Endothelial cell of umbilical vein (primary cell): Measurements from ENCODE around the gene SYTL2. TPM values are rescaled to one million over a fixed set of nuclear protein-coding genes. Genes with fewer than 3 reads are reported as not detected.

Source experiments
- BruUV-seq: library from RNA; stranded (reverse); fragments of 400-500 nt; replicated peaks from 2 replicates; lab custom pipeline; 2021; lab: Mats Ljungman, UMichigan
- CTCF ChIA-PET: fragments of 300-600, 350-600 bp; sonication (Branson Sonifier 250); formaldehyde crosslinking; loops from one replicate; lab custom pipeline; 2021; ENCODE audit warnings: antibody characterized with exemption, inconsistent platforms; lab: Charles Lee
- POLR2A ChIA-PET: fragments of 300-600, 350-600 bp; sonication (Branson Sonifier 250); formaldehyde crosslinking; loops from one replicate; lab custom pipeline; 2021; ENCODE audit warnings: antibody characterized with exemption, inconsistent platforms; lab: Charles Lee
- DNase-seq: peaks from one replicate; pipeline ENCODE4 v3.0.0-alpha.2; 2011; ENCODE audit warnings: low read depth, low spot score
- FAIRE-seq: peaks from 2 replicates; lab custom pipeline; 2011; peaks lifted over from hg19 to GRCh38; lab: Jason Lieb, UNC
- H2AFZ ChIP-seq: 2 replicates; pipeline ENCODE4 v1.6.0; 2012; ENCODE audit warnings: low read depth, low read length, control low read depth, inconsistent platforms
- H3K27ac ChIP-seq: 2 replicates; pipeline ENCODE4 v1.5.1; 2011; ENCODE audit warnings: low read depth, mild to moderate bottlenecking, control low read depth, low read length, moderate library complexity; ENCODE audit not compliant: insufficient read depth
- H3K27me3 ChIP-seq, 2 experiments: 2 replicates each; pipeline versions ENCODE4 v1.6.0 to v1.6.1; 2011; ENCODE audit warnings: low read length in 2 of 2, mixed read lengths in 1 of 2; ENCODE audit not compliant: control insufficient read depth in 2 of 2, insufficient read depth in 2 of 2
- H3K36me3 ChIP-seq, 2 experiments: 2 replicates in 1 of 2; 3 replicates in 1 of 2; pipeline ENCODE4 v1.5.1; 2011; ENCODE audit warnings: low read length in 2 of 2, mild to moderate bottlenecking in 1 of 2, moderate library complexity in 1 of 2; ENCODE audit not compliant: control insufficient read depth in 2 of 2, insufficient read depth in 2 of 2; ENCODE audit errors: extremely low read depth in 1 of 2
- H3K4me1 ChIP-seq: 3 replicates; pipeline ENCODE4 v1.5.1; 2011; ENCODE audit warnings: mild to moderate bottlenecking, low read length; ENCODE audit not compliant: control insufficient read depth, insufficient read depth; ENCODE audit errors: extremely low read depth
- H3K4me2 ChIP-seq: 2 replicates; pipeline ENCODE4 v1.6.1; 2011; ENCODE audit warnings: low read length, control low read depth, mixed read lengths; ENCODE audit not compliant: insufficient read depth
- H3K4me3 ChIP-seq, 3 experiments: fragments of 200-600 bp in 1 of 3; sonication (generic), shearing (Covaris generic) in 1 of 3; replicated peaks in 1 of 3; 2 replicates each; pipeline ENCODE4 v1.5.1; 2011 to 2016; ENCODE audit warnings: control low read depth in 3 of 3, low read length in 3 of 3, mild to moderate bottlenecking in 2 of 3, inconsistent platforms in 1 of 3, low read depth in 1 of 3, moderate library complexity in 1 of 3; ENCODE audit not compliant: insufficient read depth in 1 of 3
- H3K79me2 ChIP-seq: 2 replicates; pipeline ENCODE4 v1.6.0; 2012; ENCODE audit warnings: low read length, inconsistent platforms; ENCODE audit not compliant: control insufficient read depth, insufficient read depth
- H3K9ac ChIP-seq: replicated peaks from 2 replicates; pipeline ENCODE3; 2011; ENCODE audit warnings: low read length, control low read depth; ENCODE audit not compliant: insufficient read depth; ENCODE audit errors: extremely low read depth
- H3K9me1 ChIP-seq: replicated peaks from 3 replicates; pipeline ENCODE4 v1.6.0; 2011; ENCODE audit warnings: mild to moderate bottlenecking, low read length; ENCODE audit not compliant: control insufficient read depth, insufficient read depth; ENCODE audit errors: extremely low read depth
- H3K9me3 ChIP-seq: replicated peaks from 2 replicates; pipeline ENCODE4 v1.5.1; 2012; ENCODE audit warnings: low read length, inconsistent platforms; ENCODE audit not compliant: control insufficient read depth, insufficient read depth
- H4K20me1 ChIP-seq: replicated peaks from 2 replicates; pipeline ENCODE3; 2011; ENCODE audit warnings: mild to moderate bottlenecking, low read length; ENCODE audit not compliant: control insufficient read depth, insufficient read depth; ENCODE audit errors: extremely low read depth
- CTCF ChIP-seq, 2 donors: IDR thresholded peaks; 1 replicate in 1 of 2; 2 replicates in 1 of 2; pipeline ENCODE4 v1.5.1; 2011; ENCODE audit warnings: low read length in 2 of 2, mild to moderate bottlenecking in 2 of 2, moderate library complexity in 2 of 2, control low read depth in 1 of 2, inconsistent platforms in 1 of 2, low read depth in 1 of 2; ENCODE audit not compliant: insufficient read depth in 1 of 2; ENCODE audit errors: extremely low read depth in 1 of 2
- EZH2 ChIP-seq: IDR thresholded peaks from 2 replicates; pipeline ENCODE4 v1.6.1; 2012; ENCODE audit warnings: borderline replicate concordance, low read depth, mild to moderate bottlenecking, moderate library complexity, low read length, inconsistent platforms; ENCODE audit not compliant: severe bottlenecking
- FOS ChIP-seq: IDR thresholded peaks from 2 replicates; pipeline ENCODE4 v1.6.1; 2011; ENCODE audit warnings: mild to moderate bottlenecking, low read length, moderate library complexity, borderline replicate concordance; ENCODE audit not compliant: insufficient read depth
- GATA2 ChIP-seq: IDR thresholded peaks from 2 replicates; pipeline ENCODE4 v1.7.0; 2011; ENCODE audit warnings: low read depth, mild to moderate bottlenecking, moderate library complexity, mixed read lengths, low read length; ENCODE audit not compliant: insufficient read length, insufficient read depth
- JUN ChIP-seq: IDR thresholded peaks from 2 replicates; pipeline ENCODE4 v1.6.1; 2011; ENCODE audit warnings: borderline replicate concordance, low read depth; ENCODE audit not compliant: insufficient read length, insufficient read depth
- MAX ChIP-seq: IDR thresholded peaks from 2 replicates; pipeline ENCODE4 v1.6.1; 2011; ENCODE audit not compliant: insufficient read depth, insufficient read length
- MYC ChIP-seq: IDR thresholded peaks from one replicate; pipeline ENCODE4 v1.6.1; 2011; ENCODE audit warnings: mild to moderate bottlenecking, low read depth, low read length
- POLR2A ChIP-seq: IDR thresholded peaks from 2 replicates; pipeline ENCODE4 v1.6.1; 2012; ENCODE audit warnings: low read depth, mild to moderate bottlenecking, control low read depth, low read length
- POLR2AphosphoS5 ChIP-seq: IDR thresholded peaks from 2 replicates; pipeline ENCODE4 v1.6.1; 2012; ENCODE audit warnings: low read depth, mild to moderate bottlenecking, control low read depth, low read length, moderate library complexity; ENCODE audit not compliant: insufficient read depth
- dilution Hi-C: fragments of 300-500 bp; cut with MboI; formaldehyde crosslinking; loops from one replicate; pipeline ENCODE4 v1.15.0; 2019; ENCODE audit warnings: low sequenced_read_pairs; ENCODE audit not compliant: extremely low pct_ligation_motif_present
- intact Hi-C: fragments of 100-400 bp; cut with micrococcal nuclease; formaldehyde crosslinking; loops from one replicate; pipeline ENCODE4 v1.10.0; 2022
- polyA plus RNA-seq, 4 experiments: library from polyadenylated mRNA; depleted of rRNA in 3 of 4; stranded (reverse) in 3 of 4; unstranded in 1 of 4; fragments of >200 nt; gene quantifications; 2 replicates each; pipeline versions ENCODE4 v1.2.1 to v1.2.3, GENCODE V29; 2011 to 2012; ENCODE audit warnings: missing spikeins in 1 of 4
- total RNA-seq: library from RNA; stranded (reverse); gene quantifications from 2 replicates; pipeline ENCODE4 v1.2.3, GENCODE V29; 2021

Gene SYTL2
- total and polyA plus RNA-seq, 2 donors (not counting 3 experiments of a cell fraction or from before 2014, with no cell fraction given): 1.4 to 2.4 TPM

GRCh38 chr11:85767246-85767945 lies 43.5 kb downstream of the SYTL2 start:
- Histone ChIP-seq H3K4me2 (no peak overlapping the region), H3K9ac (no peak overlapping the region), H3K27me3 (peaks cover 11 to 17% of the 10 kb centered on the region in 2 experiments), H3K9me1 (no peaks in the 10 kb centered on the region), H3K9me3 (no peaks in the 10 kb centered on the region), H3K4me3 (no peak overlapping the region), H2AFZ (no peak overlapping the region), H3K27ac (no peak overlapping the region), H3K79me2 (no peaks in the 10 kb centered on the region), H4K20me1 (no peaks in the 10 kb centered on the region), H3K36me3 (no peaks in the 10 kb centered on the region), H3K4me1 (no peaks in the 10 kb centered on the region)
- FAIRE-seq (no peak), DNase-seq (no peak)
- dilution Hi-C loops: no loop called here
- TF ChIP-seq EZH2 (no peak), POLR2AphosphoS5 (no peak), FOS (no peak), MAX (no peak), MYC (no peak), CTCF (IDR thresholded peaks at IDR 0.05; ENCODE audit: extremely low read depth in 1 of 2, insufficient read depth in 1 of 2, low read depth in 1 of 2, low read length in 2 of 2) (no peak), GATA2 (no peak), JUN (no peak), POLR2A (no peak)
- no TSS peak for BruUV-seq
- intact Hi-C loops: no loop called here
- POLR2A ChIA-PET: no interaction called here
- CTCF ChIA-PET: no interaction called here
